ENCODE data around the gene PLEKHG3. TPM values are rescaled to one million over a fixed set of nuclear protein-coding genes. Genes with fewer than 3 reads are reported as not detected.

The PLEKHG3 gene
- total RNA-seq, 2 donors from 2014 or later: 17.1 to 30.3 TPM

GRCh38 chr14:64756712-64757111, 52.5 kb downstream of the PLEKHG3 start:
- Mint-ChIP-seq H3K36me3 (no peaks in the 10 kb centered on the region), H3K27ac (peak overlapping the region; percentile 40 to 44), H3K9me3 (no peaks in the 10 kb centered on the region), H3K27me3 (peaks cover 0 to 9% of the 10 kb centered on the region in 2 donors), H3K4me1 (ENCODE audit: low read depth in 2 of 2) (peaks cover 62 to 65% of the 10 kb centered on the region in 2 donors), H3K4me3 (peak overlapping the region; percentile 36)
- no peak for ATAC-seq
- no peak for DNase-seq (ENCODE audit: low spot score)

GRCh38 chr14:64757601-64758000, 53.4 kb downstream of the PLEKHG3 start:
- Mint-ChIP-seq H3K27ac (peak overlapping the region; percentile 23 to 36), H3K27me3 (peaks cover 0 to 10% of the 10 kb centered on the region in 2 donors), H3K36me3 (no peaks in the 10 kb centered on the region), H3K4me3 (no peak overlapping the region), H3K4me1 (ENCODE audit: low read depth in 2 of 2) (peaks cover 67 to 68% of the 10 kb centered on the region in 2 donors), H3K9me3 (no peaks in the 10 kb centered on the region)
- DNase-seq (ENCODE audit: low spot score): no peak
- ATAC-seq: no peak

GRCh38 chr14:64758025-64758521, 53.8 kb downstream of the PLEKHG3 start:
- H3K4me1 Mint-ChIP-seq (ENCODE audit: low read depth in 2 of 2): peaks cover 67 to 68% of the 10 kb centered on the region in 2 donors
- no peak for DNase-seq (ENCODE audit: low spot score)
- ATAC-seq: no peak
- peak overlapping the region in 1 of 2 donors; percentile 39 for H3K27ac Mint-ChIP-seq
- no peaks in the 10 kb centered on the region for H3K9me3 Mint-ChIP-seq
- no peaks in the 10 kb centered on the region for H3K36me3 Mint-ChIP-seq
- H3K27me3 Mint-ChIP-seq: peaks cover 0 to 10% of the 10 kb centered on the region in 2 donors
- peak overlapping the region; percentile 27 for H3K4me3 Mint-ChIP-seq

- peak overlapping the region in 1 of 2 donors; percentile 39 for H3K27ac Mint-ChIP-seq
- peaks cover 0 to 10% of the 10 kb centered on the region in 2 donors for H3K27me3 Mint-ChIP-seq
- ATAC-seq (no peak), DNase-seq (ENCODE audit: low spot score) (no peak)
- H3K4me3 Mint-ChIP-seq: peak overlapping the region; percentile 27
- H3K9me3 Mint-ChIP-seq: no peaks in the 10 kb centered on the region
- H3K36me3 Mint-ChIP-seq: no peaks in the 10 kb centered on the region
- H3K4me1 Mint-ChIP-seq (ENCODE audit: low read depth in 2 of 2): peaks cover 73 to 74% of the 10 kb centered on the region in 2 donors
Observed at GRCh38 chr14:64758691-64759554, 54.7 kb downstream of the PLEKHG3 start.

- peaks cover 0 to 10% of the 10 kb centered on the region in 2 donors for H3K27me3 Mint-ChIP-seq
Observed at GRCh38 chr14:64759555-64759938, 55.3 kb downstream of the PLEKHG3 start.

GRCh38 chr14:64760146-64760755, 56.0 kb downstream of the PLEKHG3 start:
- ATAC-seq (no peak), DNase-seq (ENCODE audit: low spot score) (no peak)
- H3K27me3 Mint-ChIP-seq: peaks cover 0 to 10% of the 10 kb centered on the region in 2 donors
- H3K9me3 Mint-ChIP-seq: no peaks in the 10 kb centered on the region
- H3K4me3 Mint-ChIP-seq: no peak overlapping the region
- H3K36me3 Mint-ChIP-seq: no peaks in the 10 kb centered on the region
- peaks cover 66 to 75% of the 10 kb centered on the region in 2 donors for H3K4me1 Mint-ChIP-seq (ENCODE audit: low read depth in 2 of 2)
- peak overlapping the region in 1 of 2 donors; percentile 19 for H3K27ac Mint-ChIP-seq

More at GRCh38 chr14:64759555-64759938, 55.3 kb downstream of the PLEKHG3 start:
- Mint-ChIP-seq H3K9me3 (no peaks in the 10 kb centered on the region), H3K27ac (no peak overlapping the region), H3K36me3 (no peaks in the 10 kb centered on the region), H3K4me3 (no peak overlapping the region), H3K4me1 (ENCODE audit: low read depth in 2 of 2) (peaks cover 73 to 77% of the 10 kb centered on the region in 2 donors)
- no peak for ATAC-seq
- DNase-seq (ENCODE audit: low spot score): no peak

- ATAC-seq (no peak), DNase-seq (ENCODE audit: low spot score) (no peak)
- peak overlapping the region; percentile 11 for H3K4me3 Mint-ChIP-seq
- peaks cover 0 to 10% of the 10 kb centered on the region in 2 donors for H3K27me3 Mint-ChIP-seq
- no peaks in the 10 kb centered on the region for H3K9me3 Mint-ChIP-seq
- H3K36me3 Mint-ChIP-seq: no peaks in the 10 kb centered on the region
- peak overlapping the region in 1 of 2 donors; percentile 19 for H3K27ac Mint-ChIP-seq
- peaks cover 66 to 70% of the 10 kb centered on the region in 2 donors for H3K4me1 Mint-ChIP-seq (ENCODE audit: low read depth in 2 of 2)
Observed at GRCh38 chr14:64760916-64761315, 56.7 kb downstream of the PLEKHG3 start.

- Mint-ChIP-seq H3K9me3 (no peaks in the 10 kb centered on the region), H3K4me1 (ENCODE audit: low read depth in 2 of 2) (peaks cover 61 to 68% of the 10 kb centered on the region in 2 donors), H3K4me3 (peak overlapping the region; percentile 11), H3K27me3 (peaks cover 0 to 10% of the 10 kb centered on the region in 2 donors), H3K36me3 (no peaks in the 10 kb centered on the region), H3K27ac (peak overlapping the region in 1 of 2 donors; percentile 57)
- ATAC-seq (no peak), DNase-seq (ENCODE audit: low spot score) (no peak)
Observed at GRCh38 chr14:64761441-64762043, 57.3 kb downstream of the PLEKHG3 start.

- Mint-ChIP-seq H3K4me3 (no peak overlapping the region), H3K27me3 (peaks cover 0 to 10% of the 10 kb centered on the region in 2 donors), H3K9me3 (no peaks in the 10 kb centered on the region), H3K27ac (no peak overlapping the region), H3K4me1 (ENCODE audit: low read depth in 2 of 2) (peaks cover 53 to 60% of the 10 kb centered on the region in 2 donors), H3K36me3 (no peaks in the 10 kb centered on the region)
- DNase-seq (ENCODE audit: low spot score): no peak
- ATAC-seq: no peak
Observed at GRCh38 chr14:64762044-64763034, 58.1 kb downstream of the PLEKHG3 start.

GRCh38 chr14:64763085-64763782, 59.0 kb downstream of the PLEKHG3 start:
- Mint-ChIP-seq H3K36me3 (no peaks in the 10 kb centered on the region), H3K4me1 (ENCODE audit: low read depth in 2 of 2) (peaks cover 48 to 55% of the 10 kb centered on the region in 2 donors), H3K4me3 (no peak overlapping the region), H3K9me3 (no peaks in the 10 kb centered on the region), H3K27me3 (peaks cover 0 to 10% of the 10 kb centered on the region in 2 donors), H3K27ac (no peak overlapping the region)
- DNase-seq (ENCODE audit: low spot score): no peak
- no peak for ATAC-seq

GRCh38 chr14:64763801-64764621, 59.8 kb downstream of the PLEKHG3 start:
- Mint-ChIP-seq H3K4me3 (peak overlapping the region; percentile 50), H3K4me1 (ENCODE audit: low read depth in 2 of 2) (peaks cover 41 to 48% of the 10 kb centered on the region in 2 donors), H3K27me3 (peaks cover 0 to 10% of the 10 kb centered on the region in 2 donors), H3K36me3 (no peaks in the 10 kb centered on the region), H3K9me3 (no peaks in the 10 kb centered on the region), H3K27ac (no peak overlapping the region)
- ATAC-seq: no peak
- DNase-seq (ENCODE audit: low spot score): no peak

All from natural killer cell treated with Interleukin-12 subunit alpha and Interleukin-12 subunit beta and Interleukin-15 and Interleukin-18, amount 100 ng/mL, for 72 hours (primary cell).